ENCODE measurements around the gene MDFIC2.

Gene MDFIC2

DNA sequence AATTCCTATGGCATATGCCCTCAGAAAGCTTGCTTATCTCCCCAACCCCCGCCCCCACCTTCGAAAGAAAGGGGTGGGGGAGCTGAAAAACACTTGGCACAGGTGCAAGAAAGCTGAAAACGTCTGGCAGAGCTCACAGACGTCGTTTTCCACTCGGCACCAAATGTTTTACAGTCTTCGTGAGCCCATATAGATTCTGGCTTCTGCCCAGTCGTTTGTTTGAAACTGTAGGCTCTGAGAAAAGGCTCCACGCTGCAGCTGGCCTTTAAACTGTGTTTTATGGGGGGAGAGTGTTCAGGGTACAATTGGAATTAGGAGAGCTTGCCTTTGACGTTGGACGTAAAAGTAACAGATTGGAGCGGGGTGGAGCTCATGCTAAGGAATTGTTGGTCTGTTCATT, 130.3 kb downstream of the MDFIC2 start:
- DNase-seq (ENCODE audit: low read depth, low spot score), result no peak

DNA sequence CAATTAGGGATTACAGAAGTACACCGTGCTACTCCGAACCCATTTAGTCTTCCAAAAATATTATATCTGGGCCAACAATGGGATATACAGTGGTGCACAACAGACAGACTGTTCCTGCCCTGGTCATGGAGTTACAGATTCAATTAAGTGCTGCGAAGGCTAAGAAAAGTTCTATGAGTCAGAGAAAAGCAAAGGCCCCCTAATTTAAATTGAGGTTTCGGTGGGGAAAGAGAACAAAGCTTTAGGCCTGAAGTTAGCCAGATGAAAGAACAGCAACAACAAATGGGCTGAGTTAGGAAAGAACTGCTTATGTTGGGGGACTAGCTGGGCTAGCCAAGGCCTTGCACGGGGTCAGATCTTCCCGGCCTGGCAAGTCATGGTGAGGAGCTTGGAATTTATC, 131.8 kb downstream of the MDFIC2 start:
- no peak for DNase-seq (ENCODE audit: low read depth, low spot score)

DNA sequence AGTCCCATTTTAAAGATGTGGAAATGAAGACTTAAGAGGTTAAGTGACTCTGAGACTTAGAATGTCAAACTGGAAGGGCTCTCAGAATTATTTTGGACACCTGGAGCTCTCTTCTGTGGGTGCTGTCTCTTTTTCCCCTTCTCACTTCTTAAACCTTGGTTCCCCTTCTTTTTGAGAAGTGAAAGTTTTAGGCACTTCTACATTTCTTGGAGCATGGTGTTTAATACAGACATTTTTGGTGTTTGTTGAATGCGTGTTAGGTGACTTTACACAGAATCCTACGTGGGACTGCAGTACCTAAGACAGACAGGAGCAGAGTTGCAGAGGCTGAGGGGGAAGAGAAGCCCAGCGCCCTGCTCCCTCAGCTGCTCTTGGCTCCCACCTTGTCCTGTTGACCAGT, 133.3 kb downstream of the MDFIC2 start:
- no peak for DNase-seq (ENCODE audit: low read depth, low spot score)

DNA sequence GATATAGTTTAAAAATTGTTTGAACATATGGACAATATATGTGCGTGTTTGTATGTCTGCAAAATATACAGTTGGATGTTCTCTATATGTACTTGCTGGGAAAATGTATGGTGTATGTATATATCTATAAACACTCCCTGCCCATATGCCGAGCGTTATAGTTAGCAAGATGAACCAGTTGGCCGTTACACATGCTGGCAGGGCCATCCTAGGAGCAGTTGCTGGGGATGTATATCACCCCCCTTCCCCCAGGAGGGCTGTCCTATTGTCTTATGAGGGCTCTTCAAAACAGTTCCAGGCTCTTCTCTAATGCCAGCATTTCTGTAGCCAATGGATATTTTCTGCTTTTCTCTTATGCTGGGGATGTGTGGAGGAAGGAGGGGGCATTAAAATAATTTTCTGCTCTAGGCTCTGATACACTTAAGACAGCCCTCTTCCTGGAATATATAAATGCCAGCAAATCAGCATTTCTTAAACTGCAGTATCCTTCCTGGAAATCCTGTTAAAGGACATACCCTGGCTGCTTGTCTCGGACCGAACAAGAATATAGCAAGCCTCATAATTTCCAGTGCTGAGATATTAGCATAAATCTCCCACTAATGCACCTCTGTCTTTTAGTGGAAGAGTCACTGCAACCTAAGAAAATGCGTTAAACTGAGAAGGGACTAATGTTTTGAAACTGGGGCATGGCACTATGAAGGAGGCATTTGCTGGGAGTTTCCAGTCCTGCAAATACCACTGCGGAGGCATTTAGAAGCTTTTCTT, 134.4 kb downstream of the MDFIC2 start:
- no peak for DNase-seq (ENCODE audit: low read depth, low spot score)

DNA sequence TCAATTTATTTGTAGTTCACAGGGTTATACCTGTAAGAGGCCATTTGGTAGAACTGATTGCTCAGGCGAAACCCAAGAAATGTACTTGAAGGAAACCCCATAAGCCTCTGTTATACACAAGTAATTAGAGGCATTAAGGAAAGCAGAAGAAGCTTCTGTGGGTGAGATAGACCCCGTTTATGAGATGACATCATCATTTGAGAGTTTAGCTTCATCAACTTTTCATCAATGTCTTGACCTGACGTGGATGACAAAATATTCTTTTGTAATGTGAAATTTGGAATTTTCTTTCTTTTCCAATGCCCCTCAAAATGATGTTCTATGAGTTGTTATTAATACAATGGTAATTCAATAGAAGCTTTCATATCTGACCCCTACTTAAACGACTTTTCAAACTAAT, 136.2 kb downstream of the MDFIC2 start:
- DNase-seq (ENCODE audit: low read depth, low spot score), result no peak

DNA sequence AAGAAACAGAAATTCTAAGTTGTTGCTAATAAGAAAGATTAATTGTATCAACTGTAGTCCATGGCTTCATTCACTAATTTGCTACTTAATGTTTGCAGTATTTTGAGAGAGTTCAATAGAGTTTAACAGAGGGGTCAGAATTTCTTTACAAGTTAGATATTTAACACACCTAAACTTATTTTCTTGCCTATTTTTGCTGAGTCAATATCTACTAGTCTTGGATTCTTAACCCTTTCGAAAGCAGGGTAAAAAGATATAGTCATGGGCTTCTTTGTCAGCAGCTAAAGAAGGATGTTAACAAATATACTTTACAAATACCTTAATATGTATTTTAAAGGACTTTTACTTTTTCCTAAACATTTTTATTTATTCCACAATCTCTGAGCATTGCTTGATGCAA, 155.6 kb downstream of the MDFIC2 start:
- no peak for DNase-seq (ENCODE audit: low read depth, low spot score)

DNA sequence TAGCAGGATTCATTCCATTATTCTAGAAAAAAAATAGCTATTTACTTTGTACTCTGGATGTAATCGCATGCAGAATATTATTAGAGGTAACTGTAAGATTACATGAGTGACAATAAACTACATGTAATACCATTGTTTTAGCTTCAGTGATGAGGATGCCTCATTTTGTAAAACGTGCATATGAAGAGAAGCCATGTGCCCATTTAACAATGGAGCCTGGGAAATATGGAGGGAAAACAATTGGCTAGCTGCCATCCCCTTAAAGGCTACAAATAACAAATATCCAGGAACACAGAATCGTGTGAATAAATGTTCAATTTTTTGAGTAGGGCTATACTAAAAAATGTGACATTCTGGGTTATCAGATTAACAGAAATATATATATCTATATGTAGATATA, 161.8 kb downstream of the MDFIC2 start:
- DNase-seq (ENCODE audit: low read depth, low spot score), result no peak

DNA sequence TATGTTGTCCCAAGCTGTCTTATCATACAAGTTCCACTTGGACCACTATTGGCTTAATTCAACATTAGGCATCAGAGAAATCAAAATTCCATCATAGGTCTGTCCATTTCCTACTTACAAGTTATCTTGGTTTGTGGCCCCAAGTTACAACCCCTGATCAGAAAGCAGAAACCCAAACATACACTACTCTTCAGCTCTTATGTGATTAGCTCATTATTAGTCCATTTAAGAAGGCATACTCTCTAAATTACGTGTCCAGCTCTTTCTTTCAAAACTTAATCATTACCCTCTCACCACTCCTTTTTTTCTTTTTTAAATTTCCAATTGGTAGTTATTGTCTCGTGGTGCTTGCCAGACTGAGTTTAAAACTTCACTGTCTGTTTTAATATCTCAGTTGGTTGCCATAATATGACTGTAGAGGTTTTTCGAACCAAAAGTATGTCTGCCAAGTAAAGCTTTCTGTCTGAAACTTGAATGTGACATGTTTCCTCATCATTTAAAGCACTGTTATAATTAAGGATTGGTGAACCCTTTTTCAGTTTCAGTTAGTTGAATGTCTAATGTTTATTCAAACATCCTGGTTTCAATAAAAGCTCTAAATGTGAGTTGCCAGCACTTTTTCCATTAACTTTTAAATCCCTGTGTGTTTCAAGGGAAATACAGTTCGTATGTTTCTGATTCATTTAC, 162.6 kb downstream of the MDFIC2 start:
- DNase-seq (ENCODE audit: low read depth, low spot score), result no peak

All from activated CD4-positive, CD25-positive, alpha-beta regulatory T cell treated with anti-CD3 and anti-CD28 coated beads, Interleukin-2, amount 50 U/mL, for 16 hours (primary cell).